CD14-positive monocyte (primary cell): Measurements from ENCODE around the gene APC. TPM values are rescaled to one million over a fixed set of nuclear protein-coding genes. Genes with fewer than 3 reads are reported as not detected.
A peak's percentile ranks its signal among the peaks of the same experiment; 100 is the strongest.

ENCODE experiments used
- DNase-seq, 3 donors: peaks; one replicate each; pipeline ENCODE4 v3.0.0-alpha.2; 2011 to 2022
- H2AFZ ChIP-seq: 2 replicates; pipeline ENCODE4 v1.6.0; 2012; ENCODE audit warnings: mild to moderate bottlenecking, low read depth, low read length, inconsistent platforms; ENCODE audit not compliant: insufficient read depth, poor library complexity, severe bottlenecking
- H3K27ac ChIP-seq, 2 donors: 1 replicate in 1 of 2; 2 replicates in 1 of 2; pipeline ENCODE4 v1.5.1; 2012 to 2013; ENCODE audit warnings: low read length in 2 of 2, control low read depth in 1 of 2, inconsistent platforms in 1 of 2, low read depth in 1 of 2, mild to moderate bottlenecking in 1 of 2
- H3K27me3 ChIP-seq, 2 donors: one replicate each; pipeline versions ENCODE4 v1.6.0 to v1.6.1; 2011 to 2013; ENCODE audit warnings: low read length in 2 of 2; ENCODE audit not compliant: control insufficient read depth in 2 of 2, insufficient read depth in 2 of 2
- H3K36me3 ChIP-seq, 2 donors: replicated peaks in 1 of 2; 1 replicate in 1 of 2; 2 replicates in 1 of 2; pipeline versions ENCODE4 v1.5.1 to v1.6.1; 2012 to 2013; ENCODE audit warnings: low read length in 2 of 2, control low read depth in 1 of 2, inconsistent platforms in 1 of 2, mild to moderate bottlenecking in 1 of 2; ENCODE audit not compliant: insufficient read depth in 2 of 2, control insufficient read depth in 1 of 2
- H3K4me1 ChIP-seq, 2 donors: 1 replicate in 1 of 2; 2 replicates in 1 of 2; pipeline versions ENCODE4 v1.5.1 to v1.6.1; 2012 to 2013; ENCODE audit warnings: low read length in 2 of 2, control low read depth in 1 of 2, inconsistent platforms in 1 of 2, mild to moderate bottlenecking in 1 of 2, moderate library complexity in 1 of 2; ENCODE audit not compliant: insufficient read depth in 2 of 2, control insufficient read depth in 1 of 2
- H3K4me2 ChIP-seq: replicated peaks from 2 replicates; pipeline ENCODE3; 2012; ENCODE audit warnings: low read length, moderate library complexity, mild to moderate bottlenecking; ENCODE audit not compliant: poor library complexity, severe bottlenecking; ENCODE audit errors: extremely low read depth
- H3K4me3 ChIP-seq, 3 experiments: fragments of 200-600 bp in 1 of 3; sonication (generic) in 1 of 3; replicated peaks in 1 of 3; 1 replicate in 2 of 3; 2 replicates in 1 of 3; pipeline ENCODE4 v1.5.1; 2011 to 2013; ENCODE audit warnings: low read length in 3 of 3, mild to moderate bottlenecking in 3 of 3, control low read depth in 2 of 3, low read depth in 2 of 3, inconsistent platforms in 1 of 3, moderate library complexity in 1 of 3
- H3K79me2 ChIP-seq: 2 replicates; pipeline ENCODE4 v1.6.0; 2012; ENCODE audit warnings: mild to moderate bottlenecking, control low read depth, inconsistent platforms, low read length, moderate library complexity; ENCODE audit not compliant: insufficient read depth
- H3K9ac ChIP-seq: 2 replicates; pipeline ENCODE4 v1.6.0; 2017; ENCODE audit warnings: low read length, mild to moderate bottlenecking; ENCODE audit not compliant: insufficient read depth, poor library complexity, severe bottlenecking
- H3K9me3 ChIP-seq, 2 donors: replicated peaks in 1 of 2; 1 replicate in 1 of 2; 2 replicates in 1 of 2; pipeline versions ENCODE4 v1.5.1 to v1.6.1; 2012 to 2013; ENCODE audit warnings: low read length in 2 of 2, control low read depth in 1 of 2; ENCODE audit not compliant: control insufficient read depth in 1 of 2, insufficient read depth in 1 of 2
- H4K20me1 ChIP-seq: 2 replicates; pipeline ENCODE4 v1.6.0; 2012; ENCODE audit warnings: mild to moderate bottlenecking, low read length, control low read depth, moderate library complexity; ENCODE audit not compliant: insufficient read depth
- H3K27ac Mint-ChIP-seq, 7 donors: one replicate each; pipeline ENCODE4 v1.8.0; 2020; ENCODE audit warnings: mild to moderate bottlenecking in 7 of 7, mixed read lengths in 7 of 7, moderate library complexity in 6 of 7, inconsistent platforms in 2 of 7
- H3K27me3 Mint-ChIP-seq, 3 donors: one replicate each; pipeline ENCODE4 v1.8.0; 2021 to 2022; ENCODE audit warnings: low read depth in 3 of 3, mild to moderate bottlenecking in 3 of 3, mixed read lengths in 3 of 3, moderate library complexity in 3 of 3, inconsistent platforms in 1 of 3
- H3K36me3 Mint-ChIP-seq, 2 donors: one replicate each; pipeline ENCODE4 v1.8.0; 2020; ENCODE audit warnings: mixed read lengths in 2 of 2, inconsistent platforms in 1 of 2, mild to moderate bottlenecking in 1 of 2
- H3K4me1 Mint-ChIP-seq: one replicate; pipeline ENCODE4 v1.8.0; 2020; ENCODE audit warnings: mild to moderate bottlenecking, mixed read lengths
- H3K4me3 Mint-ChIP-seq, 2 donors: one replicate each; pipeline ENCODE4 v1.8.0; 2020; ENCODE audit warnings: mild to moderate bottlenecking in 2 of 2, mixed read lengths in 2 of 2, moderate library complexity in 1 of 2
- H3K9me3 Mint-ChIP-seq, 7 donors: one replicate each; pipeline ENCODE4 v1.8.0; 2020 to 2022; ENCODE audit warnings: mixed read lengths in 7 of 7, mild to moderate bottlenecking in 6 of 7, moderate library complexity in 6 of 7, inconsistent platforms in 2 of 7
- WGBS: methylation state at CpG from one replicate; pipeline ENCODE4 v1.1.5; 2013; ENCODE audit warnings: missing lambda C conversion rate; ENCODE audit not compliant: insufficient coverage; 5-methylcytosine and 5-hydroxymethylcytosine counted together
- intact Hi-C, 2 donors: fragments of 100-400 bp; cut with micrococcal nuclease; formaldehyde crosslinking; loops; one replicate each; pipeline versions ENCODE4 v1.15.0 to v1.15.1; 2023
- polyA plus RNA-seq, 3 donors: library from polyadenylated mRNA; depleted of rRNA in 1 of 3; unstranded in 2 of 3; stranded (reverse) in 1 of 3; fragments of 300-500 nt in 2 of 3; fragments of >200 nt in 1 of 3; fragmentation: Illumina TruSeq in 2 of 3; gene quantifications; 1 replicate in 2 of 3; 2 replicates in 1 of 3; pipeline ENCODE4 v1.2.3, GENCODE V29; 2012 to 2021
- TF ChIP-seq, protein P1 (sequence below): fragments of 200-600 bp; IDR thresholded peaks from one replicate; pipeline ENCODE4 v1.8.0; 2022; ENCODE audit warnings: antibody characterized with exemption, mild to moderate bottlenecking

Gene APC
- polyA plus RNA-seq, 3 donors: 6.5 to 13.6 (median 9.0) TPM

DNA sequence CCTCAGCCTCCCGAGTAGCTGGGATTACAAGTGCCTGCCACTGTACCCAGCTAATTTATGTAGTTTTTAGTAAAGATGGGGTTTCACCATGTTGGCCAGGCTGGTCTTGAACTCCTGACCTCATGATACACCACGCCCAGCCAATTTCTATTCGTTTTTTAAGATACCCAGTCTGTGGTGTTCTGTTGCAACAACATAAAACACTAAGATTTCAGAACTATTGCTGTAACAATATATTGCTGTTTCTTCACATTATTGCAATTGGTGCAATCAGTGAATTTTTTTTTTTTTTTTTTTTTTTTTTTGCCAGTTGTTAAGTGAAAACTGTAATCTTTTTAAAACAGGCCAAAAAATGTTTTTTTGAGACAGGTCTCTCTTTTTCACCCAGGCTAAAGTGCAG lies 133.3 kb downstream of the APC start:
- Mint-ChIP-seq H3K4me1 (peaks cover 22% of the 10 kb centered on the region), H3K4me3 (no peak overlapping the region), H3K36me3 (peaks cover 34 to 71% of the 10 kb centered on the region in 2 donors), H3K27ac (peak overlapping the region in 5 of 7 donors; percentile 21 to 73 (median 69)), H3K9me3 (peaks cover 0 to 1% (median 0%) of the 10 kb centered on the region in 7 donors), H3K27me3 (no peaks in the 10 kb centered on the region)
- no peak overlapping the region for H3K4me3 ChIP-seq
- no peaks in the 10 kb centered on the region for H3K9me3 ChIP-seq
- peaks cover 12% of the 10 kb centered on the region for H3K79me2 ChIP-seq
- peak in 1 of 3 donors; percentile 2 for DNase-seq
- peaks cover 12% of the 10 kb centered on the region for H4K20me1 ChIP-seq
- H2AFZ ChIP-seq: no peak overlapping the region
- no peak overlapping the region for H3K4me2 ChIP-seq
- WGBS: 60% methylated on average over 1 of the region's 3 CpGs
- H3K4me1 ChIP-seq: peaks cover 7 to 8% of the 10 kb centered on the region in 2 donors
- intact Hi-C loops: no loop called here
- no peak overlapping the region for H3K9ac ChIP-seq
- H3K36me3 ChIP-seq: peaks cover 35 to 57% of the 10 kb centered on the region in 2 donors
- H3K27me3 ChIP-seq: no peaks in the 10 kb centered on the region
- TF ChIP-seq, protein P1, sequence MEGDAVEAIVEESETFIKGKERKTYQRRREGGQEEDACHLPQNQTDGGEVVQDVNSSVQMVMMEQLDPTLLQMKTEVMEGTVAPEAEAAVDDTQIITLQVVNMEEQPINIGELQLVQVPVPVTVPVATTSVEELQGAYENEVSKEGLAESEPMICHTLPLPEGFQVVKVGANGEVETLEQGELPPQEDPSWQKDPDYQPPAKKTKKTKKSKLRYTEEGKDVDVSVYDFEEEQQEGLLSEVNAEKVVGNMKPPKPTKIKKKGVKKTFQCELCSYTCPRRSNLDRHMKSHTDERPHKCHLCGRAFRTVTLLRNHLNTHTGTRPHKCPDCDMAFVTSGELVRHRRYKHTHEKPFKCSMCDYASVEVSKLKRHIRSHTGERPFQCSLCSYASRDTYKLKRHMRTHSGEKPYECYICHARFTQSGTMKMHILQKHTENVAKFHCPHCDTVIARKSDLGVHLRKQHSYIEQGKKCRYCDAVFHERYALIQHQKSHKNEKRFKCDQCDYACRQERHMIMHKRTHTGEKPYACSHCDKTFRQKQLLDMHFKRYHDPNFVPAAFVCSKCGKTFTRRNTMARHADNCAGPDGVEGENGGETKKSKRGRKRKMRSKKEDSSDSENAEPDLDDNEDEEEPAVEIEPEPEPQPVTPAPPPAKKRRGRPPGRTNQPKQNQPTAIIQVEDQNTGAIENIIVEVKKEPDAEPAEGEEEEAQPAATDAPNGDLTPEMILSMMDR: no peak
- peak overlapping the region in 1 of 2 donors; percentile 32 for H3K27ac ChIP-seq

DNA sequence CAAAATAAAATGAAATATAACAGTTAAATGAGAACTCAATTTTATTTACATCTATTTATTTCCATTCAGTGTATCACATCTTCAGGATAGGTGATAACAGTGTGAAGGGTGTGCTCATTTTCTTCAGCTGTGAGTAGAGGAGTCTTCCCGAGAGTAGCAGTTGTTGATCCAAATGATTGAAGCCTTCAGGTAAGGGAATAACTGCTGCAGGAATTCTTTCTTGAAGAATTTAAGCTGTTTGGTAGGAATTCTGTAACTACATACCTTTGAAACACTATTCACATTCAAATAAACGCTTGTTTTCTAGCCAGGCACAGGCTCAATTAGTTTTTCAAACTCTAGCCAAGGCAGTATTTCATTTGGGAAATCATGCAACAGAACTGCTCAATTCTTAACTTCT lies 138.7 kb downstream of the APC start:
- H3K36me3 Mint-ChIP-seq: peaks cover 31 to 61% of the 10 kb centered on the region in 2 donors
- no peak overlapping the region for H3K27ac Mint-ChIP-seq
- Histone ChIP-seq H3K27me3 (no peaks in the 10 kb centered on the region), H2AFZ (no peak overlapping the region), H3K79me2 (peaks cover 26% of the 10 kb centered on the region), H3K9me3 (no peaks in the 10 kb centered on the region), H3K36me3 (peaks cover 37 to 58% of the 10 kb centered on the region in 2 donors), H3K4me3 (no peak overlapping the region), H3K4me1 (no peaks in the 10 kb centered on the region), H3K4me2 (no peak overlapping the region), H4K20me1 (peaks cover 39% of the 10 kb centered on the region), H3K27ac (peak overlapping the region in 1 of 2 donors; percentile 7), H3K9ac (no peak overlapping the region)
- no peaks in the 10 kb centered on the region for H3K27me3 Mint-ChIP-seq
- WGBS: 80% methylated on average over 1 of the region's 2 CpGs
- no peak overlapping the region for H3K4me3 Mint-ChIP-seq
- TF ChIP-seq, protein P1: no peak
- no peak for DNase-seq
- no peaks in the 10 kb centered on the region for H3K9me3 Mint-ChIP-seq
- intact Hi-C loops: no loop called here
- H3K4me1 Mint-ChIP-seq: peaks cover 15% of the 10 kb centered on the region
